Keratinocyte (primary cell): ENCODE results near the gene MRPL48. TPM values are rescaled to one million over a fixed set of nuclear protein-coding genes. Genes with fewer than 3 reads are reported as not detected.
"Not testable (repeated sequence)": the region's sequence is repeated elsewhere in the genome, so short reads cannot be mapped to it uniquely, and the experiment has no call there.

Experiments
- DNase-seq: peaks from one replicate; pipeline ENCODE4 v3.0.0-alpha.2; 2011; ENCODE audit warnings: low read depth, missing footprints, low spot score
- FAIRE-seq: peaks from 2 replicates; lab custom pipeline; 2011; peaks lifted over from hg19 to GRCh38; lab: Jason Lieb, UNC
- H2AFZ ChIP-seq: 2 replicates; pipeline ENCODE4 v1.6.0; 2012; ENCODE audit warnings: low read length, control low read depth, inconsistent platforms; ENCODE audit not compliant: control insufficient read depth
- H3K27ac ChIP-seq: 2 replicates; pipeline ENCODE4 v1.5.1; 2011; ENCODE audit warnings: low read length; ENCODE audit not compliant: control insufficient read depth, insufficient read depth
- H3K27me3 ChIP-seq: 3 replicates; pipeline ENCODE4 v1.6.0; 2011; ENCODE audit warnings: low read length; ENCODE audit not compliant: control insufficient read depth, insufficient read depth; ENCODE audit errors: extremely low read depth
- H3K36me3 ChIP-seq, 2 experiments: 2 replicates in 1 of 2; 3 replicates in 1 of 2; pipeline ENCODE4 v1.5.1; 2011; ENCODE audit warnings: low read length in 2 of 2, mild to moderate bottlenecking in 1 of 2; ENCODE audit not compliant: control insufficient read depth in 2 of 2, insufficient read depth in 2 of 2; ENCODE audit errors: extremely low read depth in 1 of 2
- H3K4me1 ChIP-seq: 3 replicates; pipeline ENCODE4 v1.5.1; 2011; ENCODE audit warnings: low read length; ENCODE audit not compliant: control insufficient read depth, insufficient read depth; ENCODE audit errors: extremely low read depth
- H3K4me2 ChIP-seq: 3 replicates; pipeline ENCODE4 v1.6.0; 2011; ENCODE audit warnings: low read depth, low read length; ENCODE audit not compliant: control insufficient read depth, insufficient read depth; ENCODE audit errors: extremely low read depth
- H3K4me3 ChIP-seq, 3 experiments: fragments of 200-600 bp in 1 of 3; sonication (generic) in 1 of 3; 2 replicates in 2 of 3; 3 replicates in 1 of 3; pipeline ENCODE4 v1.5.1; 2011 to 2016; ENCODE audit warnings: low read length in 3 of 3, mild to moderate bottlenecking in 3 of 3, control low read depth in 2 of 3, inconsistent platforms in 1 of 3, low read depth in 1 of 3, mixed read lengths in 1 of 3, mixed run types in 1 of 3, moderate library complexity in 1 of 3; ENCODE audit not compliant: control insufficient read depth in 2 of 3, insufficient read depth in 2 of 3; ENCODE audit errors: extremely low read depth in 1 of 3
- H3K79me2 ChIP-seq: 2 replicates; pipeline ENCODE4 v1.6.0; 2012; ENCODE audit warnings: low read length; ENCODE audit not compliant: control insufficient read depth, insufficient read depth
- H3K9ac ChIP-seq: 3 replicates; pipeline ENCODE4 v1.6.0; 2011; ENCODE audit warnings: low read length; ENCODE audit not compliant: control insufficient read depth, insufficient read depth; ENCODE audit errors: extremely low read depth
- H3K9me1 ChIP-seq: 3 replicates; pipeline ENCODE4 v1.6.0; 2011; ENCODE audit warnings: low read length; ENCODE audit not compliant: control insufficient read depth, insufficient read depth; ENCODE audit errors: extremely low read depth
- H3K9me3 ChIP-seq: 2 replicates; pipeline ENCODE4 v1.5.1; 2012; ENCODE audit warnings: low read depth, low read length; ENCODE audit not compliant: control insufficient read depth
- H4K20me1 ChIP-seq: 3 replicates; pipeline ENCODE4 v1.6.0; 2011; ENCODE audit warnings: low read length; ENCODE audit not compliant: control insufficient read depth, insufficient read depth; ENCODE audit errors: extremely low read depth
- EZH2 ChIP-seq: IDR thresholded peaks from one replicate; pipeline ENCODE4 v1.6.1; 2012; ENCODE audit warnings: inconsistent platforms, mild to moderate bottlenecking, low read length, moderate library complexity
- dilution Hi-C: fragments of 300-500 bp; cut with MboI; formaldehyde crosslinking; loops from one replicate; pipeline ENCODE4 v1.7.0; 2020; ENCODE audit warnings: low sequenced_read_pairs; ENCODE audit not compliant: extremely low pct_ligation_motif_present
- polyA plus RNA-seq, 5 experiments: library from polyadenylated mRNA; depleted of rRNA in 3 of 5; stranded (reverse) in 3 of 5; stranded (forward) in 1 of 5; unstranded in 1 of 5; fragments of >200 nt; gene quantifications; 1 replicate in 1 of 5; 2 replicates in 3 of 5; 3 replicates in 1 of 5; pipeline versions ENCODE4 v1.2.1 to v1.2.3, GENCODE V29; 2011 to 2012; ENCODE audit warnings: missing spikeins in 2 of 5, low read depth in 1 of 5, low replicate concordance in 1 of 5
- TF ChIP-seq, protein P1 (sequence below), 3 experiments: IDR thresholded peaks in 1 of 3; conservative IDR thresholded peaks in 1 of 3; optimal IDR thresholded peaks in 1 of 3; 2 replicates in 2 of 3; 3 replicates in 1 of 3; pipeline versions ENCODE3 to v1.5.1; 2011; ENCODE audit warnings: low read length in 3 of 3, mild to moderate bottlenecking in 3 of 3, moderate library complexity in 2 of 3, control low read depth in 1 of 3, inconsistent platforms in 1 of 3; ENCODE audit not compliant: insufficient read depth in 2 of 3; ENCODE audit errors: extremely low read depth in 1 of 3

Gene MRPL48
- polyA plus RNA-seq, 1 donor (not counting 4 experiments of a cell fraction or from before 2014, with no cell fraction given) = 72.2 TPM

DNA sequence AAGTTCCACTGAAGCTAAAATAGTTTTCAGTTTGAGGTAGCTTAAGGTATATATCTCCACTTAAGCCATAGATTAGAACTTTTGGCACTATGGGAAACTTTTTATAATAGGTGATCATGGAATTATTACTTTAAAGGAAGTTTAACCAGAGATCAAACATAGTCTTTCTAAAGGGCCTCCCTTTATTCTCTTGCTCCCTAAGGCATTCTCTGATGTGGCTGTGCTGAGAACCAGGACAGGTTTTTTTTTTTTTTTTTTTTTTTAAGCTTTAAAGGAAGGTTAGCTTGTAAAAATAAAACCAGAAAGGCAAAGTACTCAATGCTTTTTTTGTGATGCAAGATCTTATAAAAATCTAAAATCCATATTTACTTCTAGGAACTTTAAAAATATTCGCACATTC is 2.9 kb upstream of the MRPL48 start:
- FAIRE-seq (no peak), DNase-seq (no peak)
- peaks cover 19% of the 10 kb centered on the region for H3K4me1 ChIP-seq
- peaks cover 10% of the 10 kb centered on the region for H3K79me2 ChIP-seq
- H3K9ac ChIP-seq = no peak overlapping the region
- peak overlapping the region; percentile 17 for H3K27ac ChIP-seq
- no peak for TF ChIP-seq EZH2
- TF ChIP-seq, protein P1, sequence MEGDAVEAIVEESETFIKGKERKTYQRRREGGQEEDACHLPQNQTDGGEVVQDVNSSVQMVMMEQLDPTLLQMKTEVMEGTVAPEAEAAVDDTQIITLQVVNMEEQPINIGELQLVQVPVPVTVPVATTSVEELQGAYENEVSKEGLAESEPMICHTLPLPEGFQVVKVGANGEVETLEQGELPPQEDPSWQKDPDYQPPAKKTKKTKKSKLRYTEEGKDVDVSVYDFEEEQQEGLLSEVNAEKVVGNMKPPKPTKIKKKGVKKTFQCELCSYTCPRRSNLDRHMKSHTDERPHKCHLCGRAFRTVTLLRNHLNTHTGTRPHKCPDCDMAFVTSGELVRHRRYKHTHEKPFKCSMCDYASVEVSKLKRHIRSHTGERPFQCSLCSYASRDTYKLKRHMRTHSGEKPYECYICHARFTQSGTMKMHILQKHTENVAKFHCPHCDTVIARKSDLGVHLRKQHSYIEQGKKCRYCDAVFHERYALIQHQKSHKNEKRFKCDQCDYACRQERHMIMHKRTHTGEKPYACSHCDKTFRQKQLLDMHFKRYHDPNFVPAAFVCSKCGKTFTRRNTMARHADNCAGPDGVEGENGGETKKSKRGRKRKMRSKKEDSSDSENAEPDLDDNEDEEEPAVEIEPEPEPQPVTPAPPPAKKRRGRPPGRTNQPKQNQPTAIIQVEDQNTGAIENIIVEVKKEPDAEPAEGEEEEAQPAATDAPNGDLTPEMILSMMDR (optimal IDR thresholded peaks at IDR 0.05 in 1 of 3, IDR thresholded peaks at IDR 0.05 in 1 of 3, conservative IDR thresholded peaks at IDR 0.05 in 1 of 3; ENCODE audit: extremely low read depth in 1 of 3, insufficient read depth in 2 of 3, low read length in 3 of 3) = no peak
- no peak overlapping the region for H2AFZ ChIP-seq
- H3K9me3 ChIP-seq = no peaks in the 10 kb centered on the region
- no peaks in the 10 kb centered on the region for H3K9me1 ChIP-seq
- H3K36me3 ChIP-seq = no peaks in the 10 kb centered on the region
- dilution Hi-C loops = no loop called here
- H3K4me2 ChIP-seq = peak overlapping the region; percentile 12
- H3K27me3 ChIP-seq = no peaks in the 10 kb centered on the region
- no peak overlapping the region for H3K4me3 ChIP-seq
- no peaks in the 10 kb centered on the region for H4K20me1 ChIP-seq

DNA sequence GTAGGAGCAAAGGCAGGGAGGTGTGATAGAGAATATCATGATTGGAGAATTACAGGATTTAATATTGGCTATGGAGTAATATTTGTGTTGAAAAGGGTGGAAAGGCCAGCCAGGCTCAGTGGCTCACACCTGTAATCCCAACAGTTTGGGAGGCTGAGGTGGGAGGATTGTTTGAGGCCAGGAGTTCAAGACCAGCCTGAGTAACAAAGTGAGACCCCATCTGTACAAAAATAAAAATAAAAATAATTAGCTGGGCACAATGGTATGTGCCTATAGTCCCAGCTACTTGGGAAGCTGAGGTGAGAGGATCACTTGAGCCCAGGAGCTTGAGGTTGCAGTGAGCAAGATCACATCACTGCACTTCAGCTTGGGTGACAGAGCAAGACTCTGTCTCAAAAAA is 2.2 kb upstream of the MRPL48 start:
- H3K4me2 ChIP-seq, H3K27ac ChIP-seq, H2AFZ ChIP-seq, dilution Hi-C loops, H4K20me1 ChIP-seq, H3K4me3 ChIP-seq, H3K27me3 ChIP-seq, H3K9ac ChIP-seq, H3K9me3 ChIP-seq, DNase-seq, FAIRE-seq, H3K36me3 ChIP-seq, H3K9me1 ChIP-seq: not testable (repeated sequence)
- Histone ChIP-seq H3K79me2 (peaks cover 10% of the 10 kb centered on the region), H3K4me1 (peaks cover 19% of the 10 kb centered on the region)

- dilution Hi-C loops = no loop called here
- Histone ChIP-seq H3K4me1 (peaks cover 19% of the 10 kb centered on the region), H3K27me3 (no peaks in the 10 kb centered on the region), H2AFZ (peak overlapping the region; percentile 95), H3K9ac (peak overlapping the region; percentile 90), H3K36me3 (peaks cover 0 to 1% of the 10 kb centered on the region in 2 experiments), H3K9me1 (no peaks in the 10 kb centered on the region), H3K79me2 (peaks cover 10% of the 10 kb centered on the region), H4K20me1 (no peaks in the 10 kb centered on the region), H3K27ac (peak overlapping the region; percentile 91), H3K9me3 (no peaks in the 10 kb centered on the region), H3K4me3 (peak overlapping the region; percentile 63 to 87 (median 83)), H3K4me2 (peak overlapping the region; percentile 89)
- TF ChIP-seq, protein P1 (optimal IDR thresholded peaks at IDR 0.05 in 1 of 3, IDR thresholded peaks at IDR 0.05 in 1 of 3, conservative IDR thresholded peaks at IDR 0.05 in 1 of 3; ENCODE audit: extremely low read depth in 1 of 3, insufficient read depth in 2 of 3, low read length in 3 of 3) = no peak
- no peak for TF ChIP-seq EZH2
- FAIRE-seq (no peak), DNase-seq (no peak)
These were observed 527 bp upstream of the MRPL48 start for GRCh38 chr11:73787051-73787642.
